Measurements from ENCODE around the gene BIRC5.

Gene BIRC5

DNA sequence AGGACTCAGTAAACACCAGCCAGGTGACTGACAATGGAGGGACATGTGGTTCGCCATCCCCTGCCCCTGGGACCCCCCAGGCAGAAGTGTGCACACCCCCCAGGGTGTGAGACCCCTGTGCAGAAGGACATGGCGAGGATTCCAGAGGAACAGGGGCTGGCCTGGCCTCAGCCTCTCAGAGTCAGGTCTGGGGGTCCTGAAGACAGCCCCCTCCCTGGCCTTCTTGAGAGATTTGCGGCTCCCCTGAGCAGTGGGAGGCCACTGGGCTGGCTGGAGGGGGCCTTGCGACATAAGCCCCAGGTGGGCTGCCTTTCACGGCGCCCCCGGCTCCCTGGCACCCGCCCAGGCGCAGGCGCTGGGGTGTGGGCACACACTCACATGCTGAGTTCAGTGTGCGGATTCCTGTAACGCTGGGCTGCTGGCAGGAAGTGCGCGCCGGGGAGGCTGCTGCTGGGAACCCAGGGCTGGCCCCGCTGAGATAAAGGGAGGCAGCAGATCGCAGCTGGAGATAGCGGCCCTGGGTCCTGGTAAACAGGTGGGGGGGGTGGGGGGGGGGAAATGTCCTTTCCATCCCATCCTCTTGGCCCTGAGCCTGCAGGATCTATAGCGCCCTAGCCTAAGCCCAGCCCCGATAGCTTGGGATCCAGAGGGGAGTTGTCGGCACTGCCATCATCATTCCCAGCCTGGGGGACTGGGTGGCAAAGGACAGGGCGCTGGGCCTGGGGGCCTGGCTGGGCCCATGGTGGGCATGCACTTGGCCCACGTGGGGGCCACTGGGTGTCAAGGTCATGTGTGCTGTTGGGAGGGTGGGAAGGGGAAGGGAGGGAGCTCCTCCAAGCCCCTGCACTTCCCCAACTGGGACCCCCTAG lies 44.5 kb downstream of the BIRC5 start:
- DNase-seq = peak in 1 of 2 experiments; percentile 18

GRCh38 chr17:78259192-78259554 lies 45.1 kb downstream of the BIRC5 start:
- DNase-seq = no peak

DNA sequence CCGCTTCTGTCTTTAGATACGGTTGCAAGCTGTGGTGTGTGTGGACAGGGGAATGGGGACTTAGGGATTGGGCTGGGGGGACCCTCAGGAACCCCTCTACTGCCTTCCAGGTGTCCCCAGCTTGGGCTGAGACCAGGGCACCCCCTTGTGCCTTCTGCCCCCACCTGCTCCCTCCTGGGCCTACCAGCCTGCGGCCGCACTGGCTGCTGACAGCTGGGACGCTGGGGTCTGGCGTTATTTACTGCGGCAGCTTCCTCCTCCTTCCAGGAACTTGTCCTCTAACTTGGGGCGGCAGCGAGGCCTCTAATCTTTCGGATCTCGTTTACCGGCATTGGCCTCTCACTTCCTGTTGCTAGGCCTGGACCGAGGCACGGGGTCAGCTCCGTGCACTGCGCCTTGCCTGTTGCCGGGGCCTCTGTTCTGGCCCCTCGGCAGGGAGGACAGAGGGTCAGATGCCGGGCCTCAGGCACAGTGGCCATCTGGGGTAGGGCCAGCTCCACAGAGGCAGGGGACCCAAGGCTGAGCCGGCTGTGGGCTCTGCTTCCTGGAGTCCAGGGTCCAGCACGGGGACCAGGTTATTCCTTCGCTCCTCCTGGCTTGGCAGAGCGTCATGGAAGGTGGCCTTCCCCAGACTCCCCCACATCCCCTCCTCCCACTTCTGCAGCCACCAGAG lies 49.1 kb downstream of the BIRC5 start:
- no peak for DNase-seq

- no peak for DNase-seq
Observed at GRCh38 chr17:78263736-78264340, 49.8 kb downstream of the BIRC5 start.

DNA sequence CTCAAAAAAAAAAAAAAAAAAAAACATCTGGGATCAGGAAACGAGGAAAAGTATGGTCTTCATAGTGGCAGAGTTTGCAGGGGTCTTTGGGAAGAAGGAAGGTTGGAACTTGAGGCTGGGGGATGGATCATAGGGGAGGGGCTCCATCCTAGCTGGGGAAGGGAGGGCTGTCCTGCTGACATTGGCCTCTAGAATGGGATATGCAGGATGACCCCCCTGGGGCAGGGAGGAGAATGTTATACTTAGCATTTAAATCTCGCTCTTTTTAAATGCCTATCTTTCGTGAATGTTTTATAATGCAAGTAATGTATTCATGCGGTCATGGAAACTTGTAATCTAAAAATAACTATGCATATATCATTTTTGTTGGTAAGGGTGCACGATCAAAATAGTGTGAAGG lies 50.5 kb downstream of the BIRC5 start:
- DNase-seq = no peak

- DNase-seq = no peak
Observed at GRCh38 chr17:78265121-78265520, 51.1 kb downstream of the BIRC5 start.

DNA sequence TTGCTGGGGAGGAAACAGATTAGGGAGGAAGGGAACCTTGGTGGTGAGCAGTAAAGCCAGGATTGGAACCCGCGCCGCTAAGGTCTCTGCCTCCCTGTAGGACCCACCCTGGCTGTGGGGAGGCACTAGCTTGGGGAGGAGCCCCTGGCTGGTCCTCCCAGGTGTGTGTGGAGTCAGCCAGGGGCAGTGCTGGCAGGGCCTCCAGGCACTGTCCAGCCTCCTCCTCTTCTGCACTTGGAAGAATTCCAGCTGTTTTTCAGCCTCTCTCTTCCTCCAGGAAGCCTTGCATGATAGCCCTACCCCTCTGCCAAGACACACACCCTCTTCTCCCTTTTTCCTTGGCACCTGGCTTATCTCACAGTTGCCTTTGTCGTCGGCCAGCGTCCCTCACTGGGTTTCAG lies 52.2 kb downstream of the BIRC5 start:
- DNase-seq = no peak

GRCh38 chr17:78266771-78267170 lies 52.7 kb downstream of the BIRC5 start:
- no peak for DNase-seq

GRCh38 chr17:78267253-78268073 lies 53.4 kb downstream of the BIRC5 start:
- DNase-seq = no peak

GRCh38 chr17:78268191-78268874 lies 54.3 kb downstream of the BIRC5 start:
- no peak for DNase-seq

- DNase-seq = no peak
Observed at GRCh38 chr17:78268951-78269905, 55.2 kb downstream of the BIRC5 start.

DNA sequence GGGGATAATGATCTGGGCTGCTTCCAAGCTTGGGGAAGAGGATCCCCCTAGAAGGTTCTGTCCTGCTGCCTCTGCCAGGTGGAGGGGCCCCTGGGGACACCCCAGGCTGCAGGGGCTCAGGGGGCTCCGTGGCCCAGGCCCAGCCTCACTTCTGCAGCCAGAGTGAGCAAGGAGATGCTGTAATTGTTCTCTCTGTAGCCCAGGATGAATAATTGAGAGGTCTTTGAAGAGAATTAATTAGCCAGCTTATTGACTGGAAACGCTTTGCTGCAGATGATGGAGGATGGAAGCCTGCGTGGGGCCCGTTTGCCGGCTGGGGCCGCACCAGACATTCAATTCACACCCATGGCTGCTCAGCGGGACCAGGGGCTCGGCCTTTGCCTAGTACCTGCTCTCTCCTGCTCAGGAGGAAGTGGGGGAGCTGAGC lies 55.9 kb downstream of the BIRC5 start:
- no peak for DNase-seq

DNA sequence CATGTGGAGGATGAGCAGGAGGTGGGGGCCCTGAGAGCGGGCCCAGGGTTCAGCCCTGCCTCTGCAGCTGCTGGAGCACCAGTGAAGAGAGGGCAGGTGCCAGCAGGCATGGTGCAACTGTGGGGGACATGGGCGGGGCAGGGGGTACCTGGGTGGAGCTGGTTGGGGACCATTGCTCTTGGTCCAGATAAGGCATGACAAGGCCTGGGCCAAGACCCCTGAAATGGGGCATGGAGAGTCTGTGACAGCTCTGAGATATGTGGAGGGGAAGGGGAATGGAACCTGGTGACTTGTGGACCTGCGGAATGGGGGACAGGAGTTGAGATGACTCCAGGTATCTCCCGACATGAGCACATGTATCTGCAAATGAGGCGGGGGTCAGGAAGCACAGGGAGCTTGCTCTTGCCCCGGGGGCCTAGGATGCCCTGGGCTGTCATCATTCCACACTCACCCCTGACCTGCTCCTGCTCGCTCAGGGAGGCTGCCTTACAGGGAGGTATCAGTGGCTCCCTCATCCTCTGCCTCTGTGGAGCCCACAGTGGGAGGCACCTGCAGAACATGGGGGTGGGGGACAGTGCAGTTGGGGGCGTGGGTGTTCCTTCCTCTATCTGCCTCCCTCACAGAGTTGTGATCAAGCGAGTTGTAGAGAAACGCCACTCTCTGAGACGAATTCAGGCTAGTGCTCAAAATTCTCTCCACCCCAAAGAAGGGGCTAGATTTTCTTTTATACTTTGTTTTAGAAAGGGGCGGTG lies 57.5 kb downstream of the BIRC5 start:
- no peak for DNase-seq

DNA sequence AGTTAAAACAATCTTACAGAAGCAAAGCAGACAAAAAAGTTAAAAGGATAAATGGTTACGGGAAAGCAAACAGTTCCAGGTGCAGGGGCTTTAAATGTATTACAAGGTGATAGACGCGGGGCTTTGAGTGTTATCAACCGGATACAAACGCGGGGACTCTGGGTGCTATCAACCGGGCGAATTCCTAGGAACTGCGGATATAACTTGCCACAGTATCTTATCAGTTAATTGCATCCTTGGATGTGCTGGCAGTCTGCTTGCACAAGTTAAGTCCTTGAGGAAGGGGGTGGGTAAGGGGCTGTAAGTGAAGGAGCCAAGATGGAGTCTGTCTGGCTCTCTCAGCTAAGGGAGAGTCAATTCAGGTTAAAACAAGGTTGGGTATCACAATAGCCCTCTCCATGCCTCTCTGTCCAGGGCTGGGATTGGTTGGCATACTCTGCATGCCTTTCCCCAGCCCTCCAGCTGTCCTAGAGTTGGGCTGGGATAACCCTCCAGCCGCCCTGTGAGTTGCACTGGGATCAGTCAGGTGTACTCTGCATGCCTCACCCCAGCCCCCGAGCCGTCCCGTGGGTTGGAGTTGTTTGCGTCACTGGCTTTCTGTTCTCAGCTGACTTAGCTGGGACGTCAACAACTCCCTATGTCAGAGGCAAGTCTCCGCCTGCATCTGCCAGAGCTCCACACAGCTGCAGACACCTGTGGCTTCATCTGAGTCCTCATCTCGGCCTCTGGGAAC lies 58.3 kb downstream of the BIRC5 start:
- no peak for DNase-seq

DNA sequence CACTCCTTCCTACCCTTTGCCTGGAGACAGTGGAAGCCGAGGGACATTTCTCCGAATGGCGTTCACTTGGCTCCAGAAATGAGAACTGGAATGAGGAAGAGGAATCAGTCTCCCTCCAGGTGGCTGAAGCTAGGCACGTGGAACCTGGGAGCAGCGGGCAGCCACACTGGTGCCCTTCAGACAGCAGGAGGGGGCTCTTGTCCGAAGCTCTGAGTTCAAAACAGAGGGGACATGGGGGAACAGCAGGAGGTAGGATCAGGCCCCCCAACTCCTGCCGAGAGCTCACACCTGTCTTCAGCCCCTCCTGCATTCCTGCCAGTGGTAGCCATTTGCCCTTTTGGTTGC lies 58.8 kb downstream of the BIRC5 start:
- DNase-seq = no peak

GRCh38 chr17:78273813-78274212 lies 59.8 kb downstream of the BIRC5 start:
- DNase-seq = no peak

All from AML-193 (cell line).